ENCODE results near the gene KITLG. TPM values are rescaled to one million over a fixed set of nuclear protein-coding genes. Genes with fewer than 3 reads are reported as not detected.
"Not testable (repeated sequence)": the region's sequence is repeated elsewhere in the genome, so short reads cannot be mapped to it uniquely, and the experiment has no call there.

KITLG gene
- total and polyA plus RNA-seq, 7 experiments from 2014 or later, result 0.05 to 0.24 TPM; not detected in 5

DNA sequence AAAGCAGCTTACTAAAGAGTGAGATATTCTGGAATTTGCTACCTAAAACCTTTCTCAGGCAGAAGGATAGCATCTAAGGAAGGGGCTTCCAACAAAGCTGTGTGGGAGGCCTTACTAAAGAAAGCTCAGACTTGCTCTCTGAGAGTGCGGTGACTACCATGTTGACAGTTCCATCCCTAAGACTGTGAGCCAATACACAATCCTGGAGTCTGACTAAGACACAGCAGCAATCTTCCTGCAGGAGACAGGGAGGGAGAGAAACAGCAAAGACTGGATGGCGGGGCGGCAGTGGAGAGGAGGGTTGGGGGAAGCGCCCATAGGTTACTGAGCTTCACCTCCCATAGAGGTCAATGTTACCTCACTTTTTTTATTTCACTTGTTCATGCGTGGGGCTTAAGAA, 70.9 kb downstream of the KITLG start:
- ChIA-PET CTCF (no interaction called here), POLR2A (no interaction called here)
- H3K9me3 ChIP-seq (ENCODE audit: control insufficient read depth in 2 of 3, low read length in 3 of 3), result no peaks in the 10 kb centered on the region
- ATAC-seq (no peak), DNase-seq (no peak)
- H3K4me1 ChIP-seq (ENCODE audit: control insufficient read depth in 2 of 2, insufficient read depth in 2 of 2, low read length in 2 of 2), result no peaks in the 10 kb centered on the region
- no peaks in the 10 kb centered on the region for H3K27me3 ChIP-seq (ENCODE audit: control insufficient read depth in 2 of 2, insufficient read depth in 2 of 2, low read length in 2 of 2)
- no peak overlapping the region for H3K4me3 ChIP-seq (ENCODE audit: low read length)
- Mint-ChIP-seq H3K4me1 (no peaks in the 10 kb centered on the region), H3K9me3 (peaks cover 0 to 1% (median 0%) of the 10 kb centered on the region in 11 donors), H3K27ac (no peak overlapping the region), H3K27me3 (no peaks in the 10 kb centered on the region), H3K36me3 (no peaks in the 10 kb centered on the region), H3K4me3 (no peak overlapping the region)
- intact Hi-C loops (cut with micrococcal nuclease), result no loop called here
- no peaks in the 10 kb centered on the region for H3K36me3 ChIP-seq (ENCODE audit: control insufficient read depth in 2 of 3, insufficient read depth in 3 of 3, low read length in 3 of 3)
- no peak overlapping the region for H3K27ac ChIP-seq (ENCODE audit: low read depth, low read length)

DNA sequence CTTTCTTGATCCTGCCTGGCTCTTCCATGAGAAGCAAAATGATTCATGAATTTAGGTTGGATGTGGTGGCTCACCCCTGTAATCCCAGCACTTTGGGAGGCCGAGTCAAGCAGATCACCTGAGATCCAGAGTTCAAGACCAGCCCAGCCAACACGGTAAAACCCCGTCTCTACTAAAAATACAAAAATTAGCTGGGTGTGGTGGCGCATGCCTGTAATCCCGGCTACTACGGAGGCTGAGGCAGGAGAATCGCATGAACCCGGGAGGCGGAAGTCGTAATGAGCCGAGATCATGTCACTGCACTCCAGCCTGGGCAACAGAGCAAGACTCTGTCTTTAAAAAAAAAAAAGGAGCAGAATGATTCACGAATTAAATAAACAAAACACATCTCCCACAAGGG, 72.4 kb downstream of the KITLG start:
- POLR2A ChIA-PET, CTCF ChIA-PET: not testable (repeated sequence)

DNA sequence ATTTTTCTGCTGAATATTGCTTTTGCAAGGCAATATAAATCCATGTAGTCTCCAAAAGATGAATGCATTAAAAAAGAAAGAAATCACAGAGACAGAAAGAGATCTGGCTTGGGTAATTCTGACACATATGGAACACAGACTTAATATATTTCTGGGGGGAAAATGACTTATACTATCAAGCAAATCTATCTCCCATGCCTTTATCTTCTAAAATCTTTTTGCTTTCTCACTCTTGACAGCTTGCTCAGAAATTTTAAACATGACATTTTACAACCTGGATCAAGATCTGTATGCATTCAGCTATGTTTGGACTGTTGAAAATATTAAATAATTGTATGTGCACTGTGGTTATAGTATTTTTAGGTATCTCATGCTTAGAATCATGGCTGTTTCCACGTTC, 73.0 kb downstream of the KITLG start:
- Histone ChIP-seq H3K9me3 (ENCODE audit: control insufficient read depth in 2 of 3, low read length in 3 of 3) (no peaks in the 10 kb centered on the region), H3K4me1 (ENCODE audit: control insufficient read depth in 2 of 2, insufficient read depth in 2 of 2, low read length in 2 of 2) (no peaks in the 10 kb centered on the region), H3K27ac (ENCODE audit: low read depth, low read length) (no peak overlapping the region), H3K27me3 (ENCODE audit: control insufficient read depth in 2 of 2, insufficient read depth in 2 of 2, low read length in 2 of 2) (no peaks in the 10 kb centered on the region), H3K4me3 (ENCODE audit: low read length) (no peak overlapping the region), H3K36me3 (ENCODE audit: control insufficient read depth in 2 of 3, insufficient read depth in 3 of 3, low read length in 3 of 3) (no peaks in the 10 kb centered on the region)
- Mint-ChIP-seq H3K27ac (no peak overlapping the region), H3K27me3 (no peaks in the 10 kb centered on the region), H3K4me3 (no peak overlapping the region), H3K9me3 (peaks cover 0 to 6% (median 0%) of the 10 kb centered on the region in 11 donors), H3K36me3 (no peaks in the 10 kb centered on the region), H3K4me1 (no peaks in the 10 kb centered on the region)
- ChIA-PET POLR2A (no interaction called here), CTCF (no interaction called here)
- ATAC-seq (no peak), DNase-seq (no peak)
- intact Hi-C loops (cut with micrococcal nuclease), result no loop called here

More for the DNA sequence above, 72.4 kb downstream of the KITLG start:
- H3K27me3 Mint-ChIP-seq; ATAC-seq; H3K4me3 ChIP-seq (ENCODE audit: low read length); H3K9me3 ChIP-seq (ENCODE audit: control insufficient read depth in 2 of 3, low read length in 3 of 3); H3K4me1 ChIP-seq (ENCODE audit: control insufficient read depth in 2 of 2, insufficient read depth in 2 of 2, low read length in 2 of 2); H3K4me3 Mint-ChIP-seq; H3K4me1 Mint-ChIP-seq; H3K27ac Mint-ChIP-seq; H3K27ac ChIP-seq (ENCODE audit: low read depth, low read length); intact Hi-C loops (cut with micrococcal nuclease); H3K36me3 ChIP-seq (ENCODE audit: control insufficient read depth in 2 of 3, insufficient read depth in 3 of 3, low read length in 3 of 3); DNase-seq; H3K27me3 ChIP-seq (ENCODE audit: control insufficient read depth in 2 of 2, insufficient read depth in 2 of 2, low read length in 2 of 2); H3K36me3 Mint-ChIP-seq; H3K9me3 Mint-ChIP-seq: not testable (repeated sequence)

DNA sequence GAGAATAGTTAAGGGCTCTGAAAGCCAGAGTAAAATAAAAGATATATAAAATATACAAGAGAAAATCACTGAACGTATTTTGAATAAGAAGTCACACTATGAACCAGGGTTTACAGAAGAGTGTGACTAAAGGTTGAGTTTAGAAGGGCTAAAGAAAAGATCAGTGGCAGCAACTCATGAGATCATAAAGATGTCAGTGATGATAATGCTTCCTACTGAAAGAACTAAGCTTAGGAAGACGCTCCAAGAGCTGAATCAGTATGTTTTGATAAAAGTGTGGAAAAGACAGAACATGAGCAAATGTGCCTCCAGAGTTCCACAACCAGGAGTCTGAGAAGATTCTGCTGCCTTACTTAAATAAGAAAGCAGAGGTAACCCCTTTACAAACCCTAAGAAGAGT, 74.6 kb downstream of the KITLG start:
- Mint-ChIP-seq H3K9me3 (peaks cover 0 to 6% (median 0%) of the 10 kb centered on the region in 11 donors), H3K27me3 (no peaks in the 10 kb centered on the region), H3K27ac (no peak overlapping the region), H3K4me1 (no peaks in the 10 kb centered on the region), H3K36me3 (no peaks in the 10 kb centered on the region), H3K4me3 (no peak overlapping the region)
- POLR2A ChIA-PET, result no interaction called here
- CTCF ChIA-PET, result no interaction called here
- intact Hi-C loops (cut with micrococcal nuclease), result no loop called here
- Histone ChIP-seq H3K36me3 (ENCODE audit: control insufficient read depth in 2 of 3, insufficient read depth in 3 of 3, low read length in 3 of 3) (no peaks in the 10 kb centered on the region), H3K27ac (ENCODE audit: low read depth, low read length) (no peak overlapping the region), H3K4me3 (ENCODE audit: low read length) (no peak overlapping the region), H3K4me1 (ENCODE audit: control insufficient read depth in 2 of 2, insufficient read depth in 2 of 2, low read length in 2 of 2) (no peaks in the 10 kb centered on the region), H3K27me3 (ENCODE audit: control insufficient read depth in 2 of 2, insufficient read depth in 2 of 2, low read length in 2 of 2) (no peaks in the 10 kb centered on the region), H3K9me3 (ENCODE audit: control insufficient read depth in 2 of 3, low read length in 3 of 3) (no peaks in the 10 kb centered on the region)
- ATAC-seq (no peak), DNase-seq (no peak)

DNA sequence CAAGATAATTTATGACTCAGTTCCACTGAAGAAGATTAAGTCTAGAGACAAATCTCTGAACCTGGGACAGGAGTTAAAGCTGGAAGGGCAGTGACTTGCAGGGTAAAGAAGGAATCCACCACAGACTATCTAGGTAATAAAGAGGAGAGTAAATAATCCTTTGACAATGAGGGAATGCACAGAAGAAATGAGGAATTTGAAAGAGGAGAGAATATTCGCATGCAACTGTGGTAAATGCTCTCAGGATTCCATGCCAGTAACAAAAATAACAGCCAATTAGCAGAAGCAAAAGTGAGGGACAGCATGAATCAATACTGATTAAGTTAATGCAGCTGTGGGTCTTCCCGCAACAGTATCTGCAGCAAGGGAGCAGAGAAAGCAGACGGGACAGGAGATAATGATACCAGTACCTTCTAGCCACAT, 77.0 kb downstream of the KITLG start:
- POLR2A ChIA-PET, result no interaction called here
- no peak overlapping the region for H3K27ac Mint-ChIP-seq
- Histone ChIP-seq H3K27me3 (ENCODE audit: control insufficient read depth in 2 of 2, insufficient read depth in 2 of 2, low read length in 2 of 2) (no peaks in the 10 kb centered on the region), H3K9me3 (ENCODE audit: control insufficient read depth in 2 of 3, low read length in 3 of 3) (no peaks in the 10 kb centered on the region), H3K27ac (ENCODE audit: low read depth, low read length) (no peak overlapping the region), H3K4me3 (ENCODE audit: low read length) (no peak overlapping the region), H3K36me3 (ENCODE audit: control insufficient read depth in 2 of 3, insufficient read depth in 3 of 3, low read length in 3 of 3) (no peaks in the 10 kb centered on the region), H3K4me1 (ENCODE audit: control insufficient read depth in 2 of 2, insufficient read depth in 2 of 2, low read length in 2 of 2) (no peaks in the 10 kb centered on the region)
- no peaks in the 10 kb centered on the region for H3K4me1 Mint-ChIP-seq
- CTCF ChIA-PET, result no interaction called here
- no peaks in the 10 kb centered on the region for H3K27me3 Mint-ChIP-seq
- ATAC-seq (no peak), DNase-seq (no peak)
- H3K4me3 Mint-ChIP-seq, result no peak overlapping the region
- intact Hi-C loops (cut with micrococcal nuclease), result no loop called here
- peaks cover 0 to 17% (median 0%) of the 10 kb centered on the region in 11 donors for H3K9me3 Mint-ChIP-seq
- H3K36me3 Mint-ChIP-seq, result no peaks in the 10 kb centered on the region

DNA sequence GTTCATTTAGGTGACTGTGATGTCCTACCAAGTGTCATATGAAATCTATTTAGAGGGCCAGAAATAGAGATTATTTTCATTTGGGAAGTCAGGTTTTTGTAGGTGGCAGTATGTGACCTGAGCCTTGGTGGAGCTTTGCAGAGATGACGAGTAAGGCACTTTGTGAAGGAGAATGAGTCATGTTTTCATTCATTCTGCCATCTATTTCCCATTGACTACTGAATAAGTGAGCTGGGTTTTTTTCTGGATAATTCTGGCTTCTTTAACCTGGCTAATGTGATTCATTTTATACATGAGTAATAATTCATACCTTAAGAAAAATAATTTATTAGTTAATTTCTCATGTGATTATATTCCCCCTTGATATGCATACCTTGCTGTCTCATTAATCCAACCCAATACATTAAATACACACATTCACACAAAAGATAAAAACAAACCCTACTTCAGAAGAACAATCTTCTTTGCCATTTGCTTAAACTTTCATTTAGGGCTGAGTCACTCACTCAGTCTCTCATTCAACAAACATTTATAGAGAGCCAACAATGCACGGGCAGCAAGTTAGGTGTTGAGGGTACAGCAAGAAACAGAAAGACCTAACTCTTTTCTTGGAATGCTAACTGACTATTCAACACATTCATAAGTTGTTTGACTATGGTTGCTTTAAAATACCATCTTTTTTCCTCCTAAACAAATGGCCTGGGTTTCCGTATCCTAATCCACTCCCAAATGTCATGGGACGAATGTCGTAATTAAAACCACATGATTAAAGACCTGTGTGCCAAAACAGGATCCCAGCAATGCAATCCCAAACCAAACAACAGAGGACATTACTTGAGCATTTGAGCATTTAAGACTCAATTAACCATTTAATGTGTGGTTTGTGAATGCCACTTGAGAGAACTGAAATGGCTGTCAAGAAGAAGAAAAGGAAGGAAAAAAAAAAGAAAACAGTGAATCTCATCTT, 78.0 kb downstream of the KITLG start:
- ATAC-seq (no peak), DNase-seq (no peak)
- Mint-ChIP-seq H3K36me3 (no peaks in the 10 kb centered on the region), H3K9me3 (peaks cover 0 to 17% (median 0%) of the 10 kb centered on the region in 11 donors), H3K4me1 (no peaks in the 10 kb centered on the region), H3K27me3 (no peaks in the 10 kb centered on the region), H3K4me3 (no peak overlapping the region), H3K27ac (no peak overlapping the region)
- H3K4me1 ChIP-seq (ENCODE audit: control insufficient read depth in 2 of 2, insufficient read depth in 2 of 2, low read length in 2 of 2), result no peaks in the 10 kb centered on the region
- no peak overlapping the region for H3K27ac ChIP-seq (ENCODE audit: low read depth, low read length)
- POLR2A ChIA-PET, result no interaction called here
- no peaks in the 10 kb centered on the region for H3K9me3 ChIP-seq (ENCODE audit: control insufficient read depth in 2 of 3, low read length in 3 of 3)
- no peak overlapping the region for H3K4me3 ChIP-seq (ENCODE audit: low read length)
- intact Hi-C loops (cut with micrococcal nuclease), result no loop called here
- CTCF ChIA-PET, result no interaction called here
- H3K36me3 ChIP-seq (ENCODE audit: control insufficient read depth in 2 of 3, insufficient read depth in 3 of 3, low read length in 3 of 3), result no peaks in the 10 kb centered on the region
- H3K27me3 ChIP-seq (ENCODE audit: control insufficient read depth in 2 of 2, insufficient read depth in 2 of 2, low read length in 2 of 2), result no peaks in the 10 kb centered on the region

DNA sequence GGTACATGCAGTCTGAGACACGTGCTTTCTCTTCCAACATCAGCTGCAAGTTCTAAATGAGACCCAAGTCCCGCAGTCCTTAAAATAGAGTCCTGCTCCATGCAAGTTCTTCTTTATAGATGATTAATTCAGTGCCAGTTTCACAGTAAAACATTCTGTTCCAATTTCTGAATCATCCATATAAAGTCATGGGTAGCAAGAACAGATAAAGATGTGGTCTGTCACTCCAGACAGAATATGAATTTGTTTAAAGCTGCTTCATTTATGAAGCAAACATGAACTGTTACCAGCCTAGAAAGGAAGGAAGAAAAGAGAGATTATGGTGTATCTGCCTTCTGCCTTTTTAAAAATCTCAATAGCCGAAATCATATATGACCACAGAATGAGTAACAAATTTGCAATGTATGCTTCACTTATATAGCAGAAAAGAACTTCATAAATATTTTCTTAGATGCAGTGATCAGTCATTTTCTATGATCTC, 83.3 kb downstream of the KITLG start:
- intact Hi-C loops (cut with micrococcal nuclease), result no loop called here
- Histone ChIP-seq H3K9me3 (ENCODE audit: control insufficient read depth in 2 of 3, low read length in 3 of 3) (no peaks in the 10 kb centered on the region), H3K4me1 (ENCODE audit: control insufficient read depth in 2 of 2, insufficient read depth in 2 of 2, low read length in 2 of 2) (no peaks in the 10 kb centered on the region), H3K27me3 (ENCODE audit: control insufficient read depth in 2 of 2, insufficient read depth in 2 of 2, low read length in 2 of 2) (no peaks in the 10 kb centered on the region), H3K36me3 (ENCODE audit: control insufficient read depth in 2 of 3, insufficient read depth in 3 of 3, low read length in 3 of 3) (no peaks in the 10 kb centered on the region), H3K4me3 (ENCODE audit: low read length) (no peak overlapping the region), H3K27ac (ENCODE audit: low read depth, low read length) (no peak overlapping the region)
- Mint-ChIP-seq H3K36me3 (no peaks in the 10 kb centered on the region), H3K27ac (no peak overlapping the region), H3K9me3 (peaks cover 0 to 12% (median 0%) of the 10 kb centered on the region in 11 donors), H3K4me3 (no peak overlapping the region), H3K4me1 (no peaks in the 10 kb centered on the region), H3K27me3 (no peaks in the 10 kb centered on the region)
- CTCF ChIA-PET, result no interaction called here
- ATAC-seq (no peak), DNase-seq (no peak)
- POLR2A ChIA-PET, result no interaction called here
